Vagina (tissue), 2 donors: ENCODE measurements around the gene KIF2C.

Source experiments
- POLR2A ChIP-seq, 2 donors: fragments of 450-650 bp; IDR thresholded peaks; one replicate each; pipeline ENCODE4 v1.6.1; 2017; ENCODE audit warnings: antibody characterized with exemption in 2 of 2, mild to moderate bottlenecking in 2 of 2, moderate library complexity in 2 of 2
- POLR2AphosphoS5 ChIP-seq, 2 donors: sonication (generic); formaldehyde crosslinking; IDR thresholded peaks; one replicate each; pipeline ENCODE4 v1.9.0; 2017; ENCODE audit warnings: antibody characterized with exemption in 2 of 2, mild to moderate bottlenecking in 2 of 2, low read depth in 1 of 2; ENCODE audit not compliant: insufficient read depth in 1 of 2
- TF ChIP-seq, protein P1 (sequence below), 3 experiments: fragments of 450-650 bp in 2 of 3; fragments of 200-600 bp in 1 of 3; sonication (generic) in 1 of 3; IDR thresholded peaks; one replicate each; pipeline ENCODE4 v1.5.1; 2017 to 2019; ENCODE audit warnings: antibody characterized with exemption in 3 of 3, mild to moderate bottlenecking in 2 of 3, moderate library complexity in 2 of 3

GRCh38 chr1:44719318-44719717 lies 20.3 kb upstream of the KIF2C start:
- TF ChIP-seq, protein P1, sequence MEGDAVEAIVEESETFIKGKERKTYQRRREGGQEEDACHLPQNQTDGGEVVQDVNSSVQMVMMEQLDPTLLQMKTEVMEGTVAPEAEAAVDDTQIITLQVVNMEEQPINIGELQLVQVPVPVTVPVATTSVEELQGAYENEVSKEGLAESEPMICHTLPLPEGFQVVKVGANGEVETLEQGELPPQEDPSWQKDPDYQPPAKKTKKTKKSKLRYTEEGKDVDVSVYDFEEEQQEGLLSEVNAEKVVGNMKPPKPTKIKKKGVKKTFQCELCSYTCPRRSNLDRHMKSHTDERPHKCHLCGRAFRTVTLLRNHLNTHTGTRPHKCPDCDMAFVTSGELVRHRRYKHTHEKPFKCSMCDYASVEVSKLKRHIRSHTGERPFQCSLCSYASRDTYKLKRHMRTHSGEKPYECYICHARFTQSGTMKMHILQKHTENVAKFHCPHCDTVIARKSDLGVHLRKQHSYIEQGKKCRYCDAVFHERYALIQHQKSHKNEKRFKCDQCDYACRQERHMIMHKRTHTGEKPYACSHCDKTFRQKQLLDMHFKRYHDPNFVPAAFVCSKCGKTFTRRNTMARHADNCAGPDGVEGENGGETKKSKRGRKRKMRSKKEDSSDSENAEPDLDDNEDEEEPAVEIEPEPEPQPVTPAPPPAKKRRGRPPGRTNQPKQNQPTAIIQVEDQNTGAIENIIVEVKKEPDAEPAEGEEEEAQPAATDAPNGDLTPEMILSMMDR (IDR thresholded peaks at IDR 0.05) = no peak
- no peak for TF ChIP-seq POLR2A (IDR thresholded peaks at IDR 0.05)
- TF ChIP-seq POLR2AphosphoS5 (IDR thresholded peaks at IDR 0.05; ENCODE audit: insufficient read depth in 1 of 2, low read depth in 1 of 2) = no peak
